Kidney epithelial cell (primary cell): ENCODE data around the gene TPCN2. TPM values are rescaled to one million over a fixed set of nuclear protein-coding genes. Genes with fewer than 3 reads are reported as not detected.
A peak's percentile ranks its signal among the peaks of the same experiment; 100 is the strongest.

ENCODE experiments used
- DNase-seq: peaks from one replicate; pipeline ENCODE4 v3.0.0-alpha.2; 2010; ENCODE audit warnings: low read depth
- H3K27me3 ChIP-seq: 2 replicates; pipeline ENCODE4 v1.6.0; 2011; ENCODE audit warnings: low read length; ENCODE audit not compliant: control insufficient read depth, insufficient read depth
- H3K36me3 ChIP-seq: 2 replicates; pipeline ENCODE4 v1.5.1; 2011; ENCODE audit warnings: low read length; ENCODE audit not compliant: control insufficient read depth, insufficient read depth
- H3K4me3 ChIP-seq: 2 replicates; pipeline ENCODE4 v1.5.1; 2011; ENCODE audit warnings: low read depth, mild to moderate bottlenecking, control low read depth, low read length
- CTCF ChIP-seq: IDR thresholded peaks from 2 replicates; pipeline ENCODE4 v1.5.1; 2011; ENCODE audit warnings: mild to moderate bottlenecking, moderate library complexity, low read length, control low read depth, inconsistent platforms; ENCODE audit not compliant: insufficient read depth, poor library complexity, severe bottlenecking
- total RNA-seq: library from RNA; depleted of rRNA; stranded (reverse); fragments of >200 nt; gene quantifications from 2 replicates; pipeline ENCODE4 v1.2.3, GENCODE V29; 2015

TPCN2 gene
- total RNA-seq, 1 donor from 2014 or later: 8.9 TPM

- H3K27me3 ChIP-seq: no peaks in the 10 kb centered on the region
- TF ChIP-seq CTCF: no peak
- peak; percentile 86 for DNase-seq
- no peaks in the 10 kb centered on the region for H3K36me3 ChIP-seq
- H3K4me3 ChIP-seq: no peak overlapping the region
Measured at GRCh38 chr11:69122630-69123431, 74.1 kb downstream of the TPCN2 start.

GRCh38 chr11:69123593-69124545, 75.1 kb downstream of the TPCN2 start:
- no peak overlapping the region for H3K4me3 ChIP-seq
- no peaks in the 10 kb centered on the region for H3K27me3 ChIP-seq
- H3K36me3 ChIP-seq: no peaks in the 10 kb centered on the region
- peak; percentile 27 for TF ChIP-seq CTCF
- no peak for DNase-seq

DNA sequence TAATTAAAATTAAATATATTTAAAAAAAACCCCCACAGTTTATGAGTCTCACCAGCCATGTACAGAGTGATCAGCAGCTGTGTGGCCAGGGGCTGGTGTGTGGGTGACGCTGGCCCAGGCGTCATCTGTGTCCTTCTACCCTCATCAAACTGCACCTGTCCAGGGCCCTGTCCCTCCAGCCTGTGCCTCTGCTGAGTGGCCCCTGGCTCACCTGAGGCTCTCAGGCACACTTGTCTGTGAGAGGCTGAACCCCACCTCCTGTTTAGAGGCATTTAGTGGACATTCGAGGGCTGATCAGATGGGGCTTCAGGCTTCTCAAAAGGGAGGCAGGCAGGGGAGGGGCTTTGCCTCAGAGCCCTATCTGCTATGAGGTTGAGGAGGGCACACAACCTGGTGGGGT, 77.1 kb downstream of the TPCN2 start:
- Histone ChIP-seq H3K4me3 (no peak overlapping the region), H3K36me3 (no peaks in the 10 kb centered on the region), H3K27me3 (no peaks in the 10 kb centered on the region)
- DNase-seq: no peak
- TF ChIP-seq CTCF: no peak

DNA sequence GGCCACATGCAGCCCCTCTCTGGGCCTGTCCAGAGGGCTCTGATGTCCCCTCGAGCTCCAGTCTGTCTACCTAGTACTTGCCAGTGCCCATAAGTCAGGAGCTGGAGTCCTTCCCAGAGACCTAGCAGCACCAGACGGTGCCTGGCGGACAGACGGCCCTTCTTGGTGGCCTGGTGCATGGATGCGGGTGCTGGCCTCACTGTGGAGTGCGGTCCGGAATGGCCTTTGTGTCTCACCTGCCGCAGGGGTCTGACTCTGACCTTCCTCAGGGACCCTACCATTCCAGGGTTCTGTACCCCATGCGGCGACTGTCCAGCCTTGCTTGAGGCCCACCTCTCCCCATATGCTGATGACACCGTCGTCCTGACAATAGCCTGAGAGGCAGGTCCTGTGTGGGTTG, 77.6 kb downstream of the TPCN2 start:
- Histone ChIP-seq H3K4me3 (no peak overlapping the region), H3K36me3 (no peaks in the 10 kb centered on the region), H3K27me3 (no peaks in the 10 kb centered on the region)
- no peak for DNase-seq
- TF ChIP-seq CTCF: no peak

- DNase-seq: no peak
- Histone ChIP-seq H3K27me3 (no peaks in the 10 kb centered on the region), H3K36me3 (no peaks in the 10 kb centered on the region), H3K4me3 (no peak overlapping the region)
- TF ChIP-seq CTCF: no peak
Measured at GRCh38 chr11:69127081-69127850, 78.5 kb downstream of the TPCN2 start.
